H1 (cell line): ENCODE results near the gene NQO2. TPM values are rescaled to one million over a fixed set of nuclear protein-coding genes. Genes with fewer than 3 reads are reported as not detected.

Experiments
- CTCF ChIA-PET: fragments of 300-600 bp; sonication (Branson Sonifier 250); formaldehyde crosslinking; loops from one replicate; lab custom pipeline; 2021; ENCODE audit not compliant: partially characterized antibody; lab: Charles Lee
- POLR2A ChIA-PET: fragments of 300-600 bp; sonication (Branson Sonifier 250); formaldehyde crosslinking; loops from one replicate; lab custom pipeline; 2021; ENCODE audit warnings: inconsistent platforms; ENCODE audit not compliant: partially characterized antibody; lab: Charles Lee
- DNase-seq, 2 experiments: peaks; one replicate each; pipeline versions ENCODE4 v3.0.0 to v3.0.0-alpha.2; 2010 to 2022; ENCODE audit warnings: low spot score in 2 of 2, low read depth in 1 of 2, mixed read lengths in 1 of 2
- FAIRE-seq: peaks from 2 replicates; lab custom pipeline; 2011; peaks lifted over from hg19 to GRCh38; lab: Jason Lieb, UNC
- H2AFZ ChIP-seq: 2 replicates; pipeline ENCODE4 v1.8.1; 2012; ENCODE audit warnings: low read length, inconsistent platforms
- H2AK5ac ChIP-seq: 2 replicates; pipeline ENCODE4 v1.6.1; 2013; ENCODE audit warnings: low read depth, low read length
- H2BK120ac ChIP-seq: replicated peaks from 2 replicates; pipeline ENCODE3; 2013; ENCODE audit warnings: low read depth, low read length, inconsistent platforms
- H2BK12ac ChIP-seq: 2 replicates; pipeline ENCODE4 v1.6.1; 2013; ENCODE audit warnings: low read depth, low read length
- H2BK15ac ChIP-seq: 2 replicates; pipeline ENCODE4 v1.6.1; 2013; ENCODE audit warnings: low read length
- H2BK20ac ChIP-seq: 2 replicates; pipeline ENCODE4 v1.6.1; 2013; ENCODE audit warnings: low read length
- H2BK5ac ChIP-seq: 2 replicates; pipeline ENCODE4 v1.6.1; 2013; ENCODE audit warnings: low read depth, low read length
- H3K14ac ChIP-seq: 2 replicates; pipeline ENCODE4 v1.6.1; 2013; ENCODE audit warnings: inconsistent platforms; ENCODE audit not compliant: insufficient read length
- H3K18ac ChIP-seq: 2 replicates; pipeline ENCODE4 v1.6.1; 2013; ENCODE audit warnings: low read length; ENCODE audit errors: extremely low read depth
- H3K23ac ChIP-seq: 2 replicates; pipeline ENCODE4 v1.6.1; 2013; ENCODE audit warnings: inconsistent platforms; ENCODE audit not compliant: insufficient read length
- H3K23me2 ChIP-seq: 2 replicates; pipeline ENCODE4 v1.6.1; 2013; ENCODE audit warnings: low read depth, low read length
- H3K27ac ChIP-seq: 2 replicates; pipeline ENCODE4 v1.6.1; 2011; ENCODE audit warnings: low read depth, low read length, inconsistent platforms
- H3K27me3 ChIP-seq, 4 experiments: replicated peaks in 1 of 4; 1 replicate in 1 of 4; 2 replicates in 3 of 4; pipeline versions ENCODE4 v1.6.1 to v1.8.1; 2011 to 2013; ENCODE audit warnings: low read length in 3 of 4, mild to moderate bottlenecking in 3 of 4, inconsistent platforms in 2 of 4, mixed read lengths in 2 of 4, moderate library complexity in 1 of 4; ENCODE audit not compliant: control insufficient read depth in 3 of 4, insufficient read depth in 3 of 4; ENCODE audit errors: extremely low read depth in 1 of 4
- H3K36me3 ChIP-seq, 4 experiments: 2 replicates each; pipeline versions ENCODE4 v1.6.1 to v1.8.1; 2011 to 2013; ENCODE audit warnings: mild to moderate bottlenecking in 4 of 4, low read length in 3 of 4, moderate library complexity in 2 of 4, control low read depth in 1 of 4, inconsistent platforms in 1 of 4; ENCODE audit not compliant: insufficient read depth in 4 of 4, control insufficient read depth in 2 of 4
- H3K4ac ChIP-seq: replicated peaks from 2 replicates; pipeline ENCODE3; 2013; ENCODE audit warnings: low read length, low read depth, mixed read lengths, inconsistent platforms; ENCODE audit not compliant: insufficient read length
- H3K4me1 ChIP-seq, 4 experiments: replicated peaks in 1 of 4; 1 replicate in 1 of 4; 2 replicates in 3 of 4; pipeline versions ENCODE4 v1.6.1 to v1.8.1; 2011 to 2013; ENCODE audit warnings: low read length in 3 of 4, inconsistent platforms in 2 of 4, mixed read lengths in 1 of 4; ENCODE audit not compliant: insufficient read depth in 4 of 4, control insufficient read depth in 3 of 4
- H3K4me2 ChIP-seq, 2 experiments: 2 replicates each; pipeline versions ENCODE4 v1.6.1 to v1.8.1; 2011 to 2013; ENCODE audit warnings: low read depth in 2 of 2, low read length in 2 of 2, control low read depth in 1 of 2, inconsistent platforms in 1 of 2, mild to moderate bottlenecking in 1 of 2; ENCODE audit not compliant: insufficient read depth in 1 of 2
- H3K4me3 ChIP-seq, 4 experiments: fragments of 200-600, 300-600 bp in 1 of 4; sonication (generic), shearing (Covaris generic), sonication (Bioruptor Twin) in 1 of 4; 2 replicates each; pipeline versions ENCODE4 v1.5.1 to v1.8.1; 2011 to 2016; ENCODE audit warnings: low read length in 4 of 4, low read depth in 3 of 4, control low read depth in 2 of 4, inconsistent platforms in 2 of 4, mild to moderate bottlenecking in 2 of 4, mixed read lengths in 1 of 4, moderate library complexity in 1 of 4; ENCODE audit not compliant: insufficient read depth in 2 of 4; ENCODE audit errors: extremely low read depth in 1 of 4
- H3K56ac ChIP-seq: replicated peaks from 2 replicates; pipeline ENCODE3; 2013; ENCODE audit warnings: low read depth, mild to moderate bottlenecking, mixed read lengths, low read length, inconsistent platforms; ENCODE audit not compliant: insufficient read length
- H3K79me1 ChIP-seq: 2 replicates; pipeline ENCODE4 v1.6.1; 2013; ENCODE audit warnings: low read depth, low read length, control low read depth
- H3K79me2 ChIP-seq, 2 experiments: 2 replicates each; pipeline versions ENCODE4 v1.6.1 to v1.8.1; 2012 to 2013; ENCODE audit warnings: low read length in 2 of 2, mild to moderate bottlenecking in 2 of 2, inconsistent platforms in 1 of 2; ENCODE audit not compliant: insufficient read depth in 2 of 2, control insufficient read depth in 1 of 2
- H3K9ac ChIP-seq, 4 experiments: replicated peaks in 1 of 4; 1 replicate in 1 of 4; 2 replicates in 3 of 4; pipeline versions ENCODE4 v1.6.1 to v1.8.1; 2011 to 2013; ENCODE audit warnings: low read depth in 3 of 4, low read length in 3 of 4, control low read depth in 2 of 4, mild to moderate bottlenecking in 2 of 4, moderate library complexity in 2 of 4, inconsistent platforms in 1 of 4; ENCODE audit errors: extremely low read depth in 1 of 4
- H3K9me3 ChIP-seq, 2 experiments: 2 replicates each; pipeline versions ENCODE4 v1.6.1 to v1.8.1; 2012 to 2013; ENCODE audit warnings: mild to moderate bottlenecking in 2 of 2, moderate library complexity in 2 of 2, control low read depth in 1 of 2, inconsistent platforms in 1 of 2, low read depth in 1 of 2, low read length in 1 of 2, mixed read lengths in 1 of 2; ENCODE audit not compliant: insufficient read depth in 2 of 2
- H4K20me1 ChIP-seq, 2 experiments: replicated peaks in 1 of 2; 2 replicates each; pipeline versions ENCODE3 to v1.8.1; 2011 to 2013; ENCODE audit warnings: inconsistent platforms in 2 of 2, low read length in 2 of 2, mild to moderate bottlenecking in 1 of 2; ENCODE audit not compliant: insufficient read depth in 2 of 2, control insufficient read depth in 1 of 2
- H4K5ac ChIP-seq: 2 replicates; pipeline ENCODE4 v1.6.1; 2013; ENCODE audit warnings: low read length, low read depth, mixed read lengths, inconsistent platforms; ENCODE audit not compliant: insufficient read length
- H4K8ac ChIP-seq: 2 replicates; pipeline ENCODE4 v1.8.0; 2013; ENCODE audit warnings: mild to moderate bottlenecking, moderate library complexity, low read length, inconsistent platforms; ENCODE audit not compliant: insufficient read depth; ENCODE audit errors: extremely low read depth
- H4K91ac ChIP-seq: replicated peaks from 2 replicates; pipeline ENCODE3; 2013; ENCODE audit warnings: low read length, mixed read lengths, inconsistent platforms; ENCODE audit not compliant: insufficient read length
- BCL11A ChIP-seq, 2 experiments: IDR thresholded peaks; one replicate each; pipeline ENCODE4 v1.6.1; 2011; ENCODE audit warnings: low read depth in 2 of 2, low read length in 2 of 2, mild to moderate bottlenecking in 2 of 2
- CHD1 ChIP-seq: IDR thresholded peaks from 2 replicates; pipeline ENCODE4 v1.6.1; 2012; ENCODE audit warnings: low read depth, low read length, improper control_type of control experiment
- MAFK ChIP-seq: IDR thresholded peaks from 2 replicates; pipeline ENCODE4 v1.6.1; 2012; ENCODE audit warnings: low read depth, mild to moderate bottlenecking, improper control_type of control experiment, low read length
- SIRT6 ChIP-seq: IDR thresholded peaks from one replicate; pipeline ENCODE4 v1.7.1; 2012; ENCODE audit warnings: low read length, inconsistent platforms
- SP4 ChIP-seq: IDR thresholded peaks from 2 replicates; pipeline ENCODE4 v1.6.1; 2012; ENCODE audit warnings: low read length, inconsistent platforms
- polyA plus RNA-seq, 7 experiments: library from polyadenylated mRNA; depleted of rRNA in 3 of 7; stranded (reverse) in 5 of 7; unstranded in 2 of 7; fragments of >200 nt in 5 of 7; fragments of 200-250 nt in 2 of 7; gene quantifications; 1 replicate in 5 of 7; 2 replicates in 1 of 7; 4 replicates in 1 of 7; pipeline versions ENCODE4 v1.2.1 to v1.2.3, GENCODE V29; 2011 to 2013; ENCODE audit warnings: missing spikeins in 2 of 7, mixed read lengths in 2 of 7
- total RNA-seq: library from RNA; stranded (reverse); fragmentation: NEBNext Ultra II Directional; extraction: Animal tissue kit (Norgen Biotek cat#: 25700); gene quantifications from 2 replicates; pipeline ENCODE4 v1.2.1, GENCODE V29; 2021

NQO2 gene
- total and polyA plus RNA-seq, 2 of the 8 experiments (the other 6 are each of a cell fraction or from before 2014, with no cell fraction given), result 135 to 168 TPM

GRCh38 chr6:3011158-3011557, 11.5 kb downstream of the NQO2 start:
- Histone ChIP-seq H3K23me2 (no peaks in the 10 kb centered on the region), H3K79me2 (no peaks in the 10 kb centered on the region), H3K79me1 (no peaks in the 10 kb centered on the region), H3K4me3 (peak overlapping the region in 1 of 4 experiments; percentile 11; a peak in 1 of 8 replicates), H2BK20ac (no peak overlapping the region), H3K23ac (no peak overlapping the region), H3K4me1 (peaks cover 0 to 5% (median 4%) of the 10 kb centered on the region in 4 experiments; a peak in 4 of 7 replicates), H2BK12ac (no peak overlapping the region), H3K27ac (no peak overlapping the region), H2AFZ (no peak overlapping the region), H3K56ac (no peak overlapping the region), H3K4me2 (no peak overlapping the region), H3K9me3 (peaks cover 4 to 17% of the 10 kb centered on the region in 2 experiments), H4K5ac (no peak overlapping the region), H3K4ac (no peak overlapping the region), H3K14ac (no peak overlapping the region), H2BK5ac (no peak overlapping the region), H2BK15ac (no peak overlapping the region), H4K20me1 (peaks cover 0 to 3% of the 10 kb centered on the region in 2 experiments), H3K27me3 (no peaks in the 10 kb centered on the region), H2BK120ac (no peak overlapping the region), H4K91ac (no peak overlapping the region), H3K18ac (no peak overlapping the region), H2AK5ac (no peak overlapping the region), H3K9ac (no peak overlapping the region), H3K36me3 (peaks cover 28 to 78% (median 56%) of the 10 kb centered on the region in 4 experiments), H4K8ac (no peak overlapping the region)
- TF ChIP-seq CHD1, result no peak
- no peak for TF ChIP-seq SP4
- no peak for TF ChIP-seq SIRT6
- no peak for TF ChIP-seq MAFK
- no peak for TF ChIP-seq BCL11A (IDR thresholded peaks at IDR 0.05; ENCODE audit: low read depth in 2 of 2, low read length in 2 of 2)
- CTCF ChIA-PET, result interaction anchor here (1.2 to 1.6 kb wide), 3 partner anchors 9 to 59 kb away, joined by 3 read pairs; partner anchors contain the start of gene NQO2
- no peak for FAIRE-seq
- POLR2A ChIA-PET, result interaction anchor here (1.1 to 5.2 kb wide), 5 partner anchors 9 to 24 kb away, joined by 3 to 33 read pairs (median 4); partner anchors contain the start of gene NQO2
- no peak for DNase-seq
